LNCAP (cell line): ENCODE measurements around the gene UQCR10.

Experiments
- CTCF ChIP-seq: fragments of 450-650 bp; IDR thresholded peaks from 2 replicates; pipeline ENCODE4 v1.5.1; 2017; ENCODE audit warnings: mild to moderate bottlenecking

UQCR10 gene

GRCh38 chr22:29757096-29757495 lies 10.1 kb upstream of the UQCR10 start:
- TF ChIP-seq CTCF = no peak

GRCh38 chr22:29758068-29758622 lies 9.0 kb upstream of the UQCR10 start:
- TF ChIP-seq CTCF = no peak

- no peak for TF ChIP-seq CTCF
These were observed 8.2 kb upstream of the UQCR10 start for GRCh38 chr22:29758959-29759358.

GRCh38 chr22:29762263-29762662 lies 4.9 kb upstream of the UQCR10 start:
- no peak for TF ChIP-seq CTCF

GRCh38 chr22:29765905-29766631 lies 1.1 kb upstream of the UQCR10 start:
- no peak for TF ChIP-seq CTCF

- TF ChIP-seq CTCF = no peak
These were observed 468 bp upstream of the UQCR10 start, which contains the start of gene ZMAT5 for GRCh38 chr22:29766632-29767170. Gene ZMAT5, minus strand, starts transcription at chr22:29767007. Its CDS starts 18,463 bp downstream, at chr22:29748544.

GRCh38 chr22:29768052-29768693 lies 1.0 kb downstream of the UQCR10 start:
- TF ChIP-seq CTCF = no peak
